ENCODE measurements around the gene SPPL2A.
A peak's percentile ranks its signal among the peaks of the same experiment; 100 is the strongest.
"Not testable (repeated sequence)": the region's sequence is repeated elsewhere in the genome, so short reads cannot be mapped to it uniquely, and the experiment has no call there.

Gene SPPL2A, protein sequence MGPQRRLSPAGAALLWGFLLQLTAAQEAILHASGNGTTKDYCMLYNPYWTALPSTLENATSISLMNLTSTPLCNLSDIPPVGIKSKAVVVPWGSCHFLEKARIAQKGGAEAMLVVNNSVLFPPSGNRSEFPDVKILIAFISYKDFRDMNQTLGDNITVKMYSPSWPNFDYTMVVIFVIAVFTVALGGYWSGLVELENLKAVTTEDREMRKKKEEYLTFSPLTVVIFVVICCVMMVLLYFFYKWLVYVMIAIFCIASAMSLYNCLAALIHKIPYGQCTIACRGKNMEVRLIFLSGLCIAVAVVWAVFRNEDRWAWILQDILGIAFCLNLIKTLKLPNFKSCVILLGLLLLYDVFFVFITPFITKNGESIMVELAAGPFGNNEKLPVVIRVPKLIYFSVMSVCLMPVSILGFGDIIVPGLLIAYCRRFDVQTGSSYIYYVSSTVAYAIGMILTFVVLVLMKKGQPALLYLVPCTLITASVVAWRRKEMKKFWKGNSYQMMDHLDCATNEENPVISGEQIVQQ
- total RNA-seq: 37.6 to 74.1 reads per million in 2 donors

DNA sequence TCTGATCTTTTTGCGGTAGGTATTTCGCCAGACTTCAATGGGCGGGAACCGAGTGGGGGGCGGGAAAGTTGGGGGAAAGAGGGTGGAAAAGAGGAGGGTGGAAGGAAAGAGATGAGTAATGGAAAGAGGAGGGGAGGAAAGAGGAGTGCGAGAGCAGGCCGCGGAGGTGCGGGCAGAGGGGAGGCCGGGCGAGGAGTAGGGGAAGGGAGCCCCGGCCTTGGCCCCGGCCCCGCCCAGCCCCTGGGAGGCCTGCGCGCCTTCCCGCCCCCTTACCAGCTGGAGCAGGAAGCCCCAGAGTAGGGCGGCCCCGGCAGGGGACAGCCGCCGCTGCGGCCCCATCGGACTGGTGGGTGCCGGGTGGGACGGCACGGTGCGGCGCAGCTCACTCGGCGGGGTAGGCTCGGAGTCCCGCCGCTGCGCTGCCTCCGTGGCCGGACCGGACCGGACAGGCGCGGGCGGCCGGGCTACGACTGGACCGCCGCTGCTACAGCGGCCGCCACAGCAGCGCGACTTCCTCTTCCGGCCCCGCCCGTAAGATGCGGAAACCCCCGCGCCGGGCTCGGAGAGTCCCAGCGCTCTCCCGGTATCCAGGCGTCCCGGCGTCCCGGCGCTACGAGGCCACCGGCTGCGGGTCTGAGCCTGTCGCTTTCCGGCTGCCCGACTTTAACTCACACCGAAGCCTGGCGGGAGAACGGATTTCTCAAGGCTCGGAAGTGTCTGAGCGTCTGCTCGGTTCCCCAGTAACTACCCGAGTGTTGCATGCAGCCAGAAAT, at the start of gene SPPL2A:
TSS of gene SPPL2A (minus strand) at position 512 of the 773 bp plus-strand sequence. CDS start at position 339, 173 bp downstream.
- peak; percentile 64 for DNase-seq

DNA sequence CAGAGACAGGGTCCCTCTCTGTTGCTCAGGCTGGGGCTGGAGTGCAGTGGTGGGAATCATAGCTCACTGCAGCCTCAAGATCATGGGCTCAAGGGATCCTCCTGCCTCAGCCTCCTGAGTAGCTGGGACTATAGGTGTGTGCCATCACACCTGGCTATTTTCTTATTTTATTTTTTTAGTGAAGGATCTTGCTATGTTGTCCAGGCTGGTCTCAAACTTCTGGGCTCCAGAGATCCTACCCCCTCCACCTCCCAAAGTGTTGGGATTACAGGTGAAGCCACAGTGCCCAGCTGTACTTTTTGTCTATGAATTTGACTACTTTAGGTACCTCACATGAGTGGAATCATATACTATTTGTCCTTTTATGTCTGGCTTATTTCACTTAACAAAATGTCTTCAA, 49.1 kb upstream of the SPPL2A start:
- no peak for DNase-seq

DNA sequence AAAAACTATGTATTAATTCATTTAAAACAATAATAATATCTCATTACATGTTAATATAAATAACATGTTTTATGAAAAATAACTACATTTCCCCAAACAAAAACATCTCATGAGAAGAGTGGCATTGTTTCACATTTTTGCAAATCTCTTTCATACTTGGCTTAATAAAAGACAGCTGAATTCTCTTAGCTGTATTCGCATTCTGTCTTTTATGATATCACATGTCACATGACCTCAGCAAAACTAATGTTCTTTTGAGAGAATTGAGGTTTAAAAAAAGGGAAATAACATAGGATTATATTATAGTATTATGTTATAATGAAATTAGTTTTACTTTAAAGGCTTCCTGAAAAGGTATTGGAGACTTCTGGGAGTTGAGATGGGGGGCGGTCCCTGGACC, 48.4 kb upstream of the SPPL2A start:
- no peak for DNase-seq

DNA sequence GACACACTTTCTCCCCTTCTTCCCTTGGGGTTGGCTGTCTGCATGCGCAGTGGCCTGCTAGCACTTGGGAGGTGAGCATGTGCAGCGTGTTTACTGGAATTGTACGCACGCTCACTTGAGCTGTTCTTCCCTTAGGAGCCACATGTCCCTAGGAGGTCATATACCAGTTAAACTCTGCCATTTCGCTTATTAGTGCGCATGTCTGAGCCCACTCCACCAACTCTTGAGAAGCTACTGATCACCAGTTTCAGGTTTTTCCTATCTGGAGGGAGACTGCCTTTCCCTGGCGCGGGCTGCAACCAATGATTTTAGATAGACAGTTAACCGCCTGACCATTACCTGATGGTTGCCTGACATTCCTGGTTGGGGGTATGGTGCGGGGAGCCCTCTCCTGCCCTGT, 47.6 kb upstream of the SPPL2A start:
- no peak for DNase-seq

DNA sequence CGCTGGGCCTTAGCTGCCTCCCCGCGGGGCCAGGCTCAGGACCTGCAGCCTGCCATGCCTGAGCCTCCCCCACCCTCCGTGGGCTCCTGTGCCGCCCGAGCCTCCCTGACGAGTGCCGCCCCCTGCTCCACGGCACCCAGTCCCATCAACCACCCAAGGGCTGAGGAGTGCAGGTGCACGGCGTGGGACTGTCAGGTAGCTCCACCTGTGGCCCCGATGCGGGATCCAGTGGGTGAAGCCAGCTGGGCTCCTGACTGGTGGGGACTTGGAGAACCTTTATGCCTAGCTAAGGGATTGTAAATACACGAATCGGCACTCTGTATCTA, 46.6 kb upstream of the SPPL2A start:
- DNase-seq: not testable (repeated sequence)

DNA sequence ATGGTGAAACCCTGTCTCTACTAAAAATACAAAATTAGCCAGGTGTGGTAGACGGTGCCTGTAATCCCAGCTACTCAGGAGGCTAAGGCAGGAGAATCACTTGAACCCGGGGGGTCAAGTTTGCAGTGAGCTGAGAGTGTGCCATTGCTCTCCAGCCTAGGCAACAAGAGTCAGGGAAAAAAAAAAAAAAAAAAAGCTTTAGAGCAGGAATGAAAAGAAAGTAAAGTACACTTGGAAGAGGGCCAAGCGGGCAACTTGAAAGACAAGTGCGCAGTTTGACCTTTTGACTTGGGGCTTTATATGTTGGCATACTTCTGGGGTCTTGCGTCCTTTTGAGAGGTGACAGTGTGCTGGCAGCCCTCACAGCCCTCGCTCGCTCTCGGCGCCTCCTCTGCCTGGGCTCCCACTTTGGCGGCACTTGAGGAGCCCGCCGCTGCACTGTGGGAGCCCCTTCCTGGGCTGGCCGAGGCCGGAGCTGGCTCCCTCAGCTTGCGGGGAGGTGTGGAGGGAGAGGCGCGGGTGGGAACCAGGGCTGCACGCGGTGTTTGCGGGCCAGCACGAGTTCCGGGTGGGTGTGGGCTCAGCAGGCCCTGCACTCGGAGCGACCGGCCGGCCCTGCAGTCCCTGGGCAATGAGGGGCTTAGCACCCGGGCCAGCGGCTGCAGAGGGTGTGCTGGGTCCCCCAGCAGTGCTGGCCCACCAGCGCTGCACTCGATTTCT, 46.1 kb upstream of the SPPL2A start:
- not testable (repeated sequence) for DNase-seq

DNA sequence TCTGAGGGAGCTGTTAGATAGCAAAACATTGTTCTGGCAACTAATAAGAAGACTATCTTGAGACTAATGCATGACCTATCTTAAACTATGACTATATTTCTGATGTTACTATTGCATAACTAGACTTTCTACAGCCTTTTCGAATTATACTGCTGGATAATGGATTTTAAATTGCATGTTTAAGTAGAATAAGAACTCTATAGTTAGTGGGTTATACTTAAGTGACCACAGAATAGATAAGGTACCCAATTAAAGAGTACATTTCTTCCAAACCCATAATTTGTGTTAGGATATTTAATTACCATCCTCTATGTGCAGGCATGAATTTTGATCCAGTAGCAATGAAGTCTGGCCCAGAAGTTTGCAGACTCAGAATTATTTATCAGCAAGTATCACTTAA, 44.6 kb upstream of the SPPL2A start:
- DNase-seq: no peak

DNA sequence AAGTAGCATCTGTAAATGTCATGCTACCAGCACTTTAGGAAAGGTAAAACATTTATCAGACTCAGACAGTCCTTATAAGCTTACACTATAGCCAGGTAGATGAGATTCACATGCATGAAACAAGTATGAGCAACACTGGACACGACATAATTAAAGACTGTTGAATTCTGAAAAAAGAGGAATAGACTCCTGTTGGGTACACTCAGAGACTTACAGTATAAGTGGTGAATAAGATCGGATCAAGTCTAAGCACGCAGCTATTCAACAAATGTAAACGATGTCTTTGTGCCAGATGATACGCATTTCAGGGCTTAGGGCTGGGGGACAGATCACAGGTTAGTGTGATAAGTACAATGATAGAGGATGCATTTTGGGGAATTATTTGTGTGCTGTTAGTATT, 43.2 kb upstream of the SPPL2A start:
- DNase-seq: no peak

DNA sequence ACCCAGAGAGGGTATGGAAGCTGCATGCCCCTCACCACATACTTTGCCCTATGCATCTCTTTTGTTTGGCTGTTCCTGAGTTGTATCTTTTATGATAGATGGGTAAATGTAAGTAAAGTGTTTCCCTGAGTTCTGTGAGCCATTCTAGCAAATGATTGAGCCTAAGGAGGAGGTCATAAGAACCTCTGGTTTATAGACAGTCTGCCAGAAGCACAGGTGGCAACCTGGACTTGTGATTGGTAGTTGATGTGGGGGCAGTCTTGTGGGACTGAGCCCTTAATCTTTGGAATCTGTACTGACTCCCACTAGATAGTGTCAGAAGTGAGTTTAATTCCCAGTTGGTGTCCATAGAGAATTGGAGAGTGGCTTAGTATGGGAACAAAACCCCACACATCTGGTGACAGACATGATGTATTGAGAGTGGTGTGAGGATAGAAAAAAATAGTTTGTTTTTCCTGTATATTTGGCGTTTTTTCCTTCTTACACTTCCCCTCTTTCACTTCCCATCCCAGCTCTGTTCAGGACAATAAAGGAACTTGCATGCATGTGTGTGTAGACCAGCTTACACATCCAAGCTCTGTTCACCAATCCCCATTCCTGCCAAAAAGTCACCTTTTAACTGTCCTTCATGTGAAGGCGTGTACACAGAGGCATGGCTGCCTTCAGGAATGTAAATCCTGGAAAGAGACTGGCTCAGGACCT, 38.1 kb upstream of the SPPL2A start:
- DNase-seq: no peak

DNA sequence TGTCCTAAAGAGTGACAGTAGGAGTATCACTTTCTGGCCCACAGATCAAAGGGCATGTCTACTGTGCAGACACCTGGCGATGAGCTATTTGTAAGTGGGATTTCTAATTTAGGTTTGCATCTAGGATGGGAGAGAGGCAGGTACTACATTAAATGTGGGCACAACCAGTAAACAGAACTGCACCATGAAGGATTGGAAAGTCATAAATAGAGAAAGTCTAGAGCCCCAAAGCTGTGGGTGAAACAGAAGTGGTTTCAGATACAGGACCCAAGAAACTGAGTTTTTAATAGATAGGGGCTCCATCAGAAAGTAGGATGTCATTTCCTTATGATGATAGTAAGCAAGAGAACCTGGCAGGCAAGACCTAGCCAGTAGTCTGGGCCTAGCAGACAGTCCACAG, 35.2 kb upstream of the SPPL2A start:
- no peak for DNase-seq

DNA sequence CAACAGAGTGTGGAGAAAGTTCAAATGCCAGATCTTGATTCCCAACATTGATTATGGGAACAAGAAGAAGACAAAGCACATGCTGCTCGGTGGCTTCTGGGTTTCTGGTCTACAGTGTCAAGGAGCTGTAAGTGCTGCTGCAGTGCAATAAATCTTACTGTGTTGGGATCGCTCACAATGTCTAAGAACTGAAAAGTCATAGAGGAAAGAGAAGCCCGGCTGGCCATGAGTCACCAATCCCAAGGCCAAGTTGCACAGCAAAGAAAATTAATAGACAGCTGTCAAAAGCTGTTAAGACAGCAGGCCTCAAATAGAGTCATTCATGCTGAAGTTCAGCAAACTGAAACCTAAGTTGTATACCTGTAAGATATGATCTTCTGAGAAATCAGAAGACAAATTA, 33.2 kb upstream of the SPPL2A start:
- no peak for DNase-seq

DNA sequence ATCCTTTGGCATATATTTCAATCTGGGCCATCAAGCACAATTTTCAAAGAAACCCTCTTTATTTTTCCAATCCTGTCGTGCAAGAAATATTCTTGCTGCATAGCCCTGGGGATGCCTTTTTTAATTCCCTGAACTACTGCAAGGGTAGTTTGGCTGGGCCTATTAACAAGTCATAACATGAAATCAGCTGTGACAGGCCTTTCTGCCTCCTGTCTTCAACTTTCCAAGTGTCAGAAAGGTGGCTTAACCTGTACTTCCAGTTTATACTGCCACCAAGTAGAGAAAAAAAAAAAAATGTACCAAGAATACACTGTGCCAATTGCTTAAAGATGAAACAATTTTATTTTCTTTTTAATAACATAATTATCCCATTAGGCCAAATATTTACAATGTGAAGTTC, 32.4 kb upstream of the SPPL2A start:
- DNase-seq: no peak

DNA sequence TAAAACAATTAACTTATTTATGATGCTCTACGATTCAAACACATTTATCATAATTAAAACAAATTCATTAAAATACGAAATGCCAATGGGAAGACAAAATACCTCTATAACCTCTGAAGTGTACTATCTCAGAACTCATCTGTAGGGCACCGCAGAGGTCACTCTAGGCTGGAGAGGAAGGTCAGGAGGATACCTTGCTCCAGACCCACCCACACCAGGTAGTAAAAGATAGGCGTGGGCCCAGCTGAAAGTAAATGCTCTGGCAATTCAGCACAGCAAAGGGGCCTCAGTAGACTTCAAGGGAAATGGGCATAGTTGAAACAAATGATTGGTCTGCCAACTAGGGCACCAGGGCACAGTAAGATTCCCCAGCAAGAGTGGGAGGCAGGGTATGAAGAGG, 26.0 kb upstream of the SPPL2A start:
- no peak for DNase-seq

DNA sequence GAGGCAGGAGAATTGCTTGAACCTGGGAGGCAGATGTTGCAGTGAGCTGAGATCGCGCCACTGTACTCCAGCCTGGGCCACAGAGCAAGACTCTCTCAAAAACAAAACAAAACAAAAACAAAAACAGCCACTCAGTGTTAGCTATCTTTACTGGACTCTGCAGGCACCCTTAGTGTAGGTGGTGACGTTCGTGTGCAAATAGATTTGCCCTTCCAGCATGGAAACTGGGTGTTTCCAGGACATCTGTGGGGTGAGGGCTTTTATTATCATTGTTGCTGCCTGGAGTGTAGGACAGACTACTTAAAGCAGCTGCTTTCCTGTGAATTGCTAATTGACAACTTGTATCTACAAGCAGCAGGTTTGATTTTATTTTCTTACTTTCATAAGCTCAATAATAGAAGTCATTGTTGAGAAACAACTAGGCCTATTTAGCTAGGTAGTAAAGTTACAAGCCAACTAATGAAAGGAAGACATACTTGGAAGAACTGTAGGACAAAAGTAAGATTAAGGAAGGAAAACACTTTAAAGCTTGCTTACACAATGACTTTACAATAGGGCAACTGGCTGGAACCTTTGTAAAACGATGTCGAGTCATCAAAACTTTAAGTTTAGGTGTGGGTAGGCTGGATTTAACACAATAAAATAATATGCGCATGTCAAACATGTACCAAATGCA, 25.4 kb upstream of the SPPL2A start:
- DNase-seq: no peak

DNA sequence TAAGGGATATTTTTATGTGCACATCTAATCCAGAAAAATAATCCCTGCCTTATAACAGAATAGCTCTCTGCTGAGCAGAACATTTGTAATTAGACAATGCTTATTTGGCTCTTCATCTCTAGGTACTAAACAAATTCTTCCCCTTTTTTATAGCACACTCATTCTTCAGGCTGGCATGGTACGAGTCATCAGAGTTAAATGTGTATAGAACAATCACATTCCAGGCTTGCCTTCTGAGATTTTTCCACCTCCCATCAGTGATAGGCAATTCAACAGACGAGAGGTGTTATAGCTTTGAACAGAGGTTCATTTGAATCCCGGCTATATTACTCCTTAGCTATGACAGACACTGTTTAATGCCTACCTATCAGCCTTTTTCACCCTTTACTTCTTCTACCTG, 21.4 kb upstream of the SPPL2A start:
- DNase-seq: no peak

DNA sequence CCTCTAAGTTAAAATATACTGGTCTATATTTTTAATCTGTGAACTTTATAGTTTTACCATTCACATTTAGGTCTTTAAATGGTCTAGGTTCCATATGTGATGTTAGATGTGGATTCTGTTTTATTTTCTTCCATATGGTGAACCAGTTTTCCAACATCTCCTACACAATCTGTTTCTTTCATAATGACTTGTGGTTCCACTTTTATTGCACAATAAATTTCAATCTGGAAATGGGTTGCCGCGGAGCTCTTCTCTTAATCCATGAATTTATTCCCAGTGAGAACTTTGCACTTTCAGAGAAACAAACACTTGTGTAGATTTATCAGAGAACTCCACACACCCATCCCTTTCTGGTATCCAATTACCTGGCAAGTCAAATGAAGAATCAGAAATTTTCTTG, 20.9 kb upstream of the SPPL2A start:
- no peak for DNase-seq

DNA sequence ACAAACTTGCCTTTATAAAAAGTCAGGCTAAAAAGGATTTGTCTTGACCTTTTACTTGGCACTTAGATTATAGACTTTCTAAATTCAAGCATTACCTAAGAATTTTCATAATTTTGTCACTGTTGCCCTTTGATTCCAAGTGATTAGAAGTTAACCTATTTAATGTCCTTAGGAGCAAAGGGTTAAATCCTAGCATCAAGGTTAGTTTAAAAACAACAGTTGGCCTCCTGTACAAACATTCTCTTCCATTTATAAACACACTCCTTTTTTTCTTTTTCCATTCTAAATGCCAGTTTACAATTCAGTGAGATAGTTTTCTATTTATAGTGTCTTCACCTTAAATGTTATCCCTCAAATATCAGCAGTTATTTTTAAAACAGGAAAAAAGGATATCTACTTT, 18.4 kb upstream of the SPPL2A start:
- DNase-seq: no peak

DNA sequence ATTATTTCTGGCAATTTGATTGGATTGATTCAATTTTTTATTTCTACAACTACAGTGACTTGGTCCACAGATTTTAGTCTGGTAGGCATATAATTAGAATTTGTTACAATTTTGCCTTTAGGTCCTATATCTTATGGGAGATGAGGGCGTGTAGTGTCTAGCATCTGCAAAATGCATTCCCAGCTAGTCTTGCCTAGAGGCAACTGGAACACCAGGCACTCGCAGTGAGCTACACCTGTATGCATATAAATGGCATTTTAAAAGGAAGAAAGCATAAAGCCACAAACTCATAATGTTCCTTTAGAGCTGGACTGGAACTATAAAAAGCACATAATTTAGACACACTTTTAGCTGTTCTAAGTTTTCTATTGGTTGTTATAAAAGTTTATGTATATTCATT, 17.9 kb upstream of the SPPL2A start:
- DNase-seq: no peak

DNA sequence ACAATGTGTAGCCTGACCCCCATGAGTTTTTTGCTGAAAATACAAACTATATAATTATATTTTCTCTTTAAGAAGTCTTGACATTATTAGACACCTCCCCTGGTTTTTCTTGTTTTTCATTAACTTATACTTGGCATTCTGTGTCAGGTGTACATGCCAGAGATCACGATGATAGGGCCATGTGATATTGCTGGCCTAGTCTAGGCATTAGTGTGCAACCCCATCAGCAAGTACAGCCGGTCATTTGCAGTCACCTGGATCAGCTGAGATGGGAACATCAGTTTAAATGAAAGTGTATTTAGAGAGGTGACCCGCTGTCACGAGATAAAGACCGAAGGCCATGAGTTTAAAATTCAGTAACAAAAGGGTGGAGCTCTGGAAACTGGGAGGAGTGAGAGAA, 12.6 kb upstream of the SPPL2A start:
- DNase-seq: no peak

DNA sequence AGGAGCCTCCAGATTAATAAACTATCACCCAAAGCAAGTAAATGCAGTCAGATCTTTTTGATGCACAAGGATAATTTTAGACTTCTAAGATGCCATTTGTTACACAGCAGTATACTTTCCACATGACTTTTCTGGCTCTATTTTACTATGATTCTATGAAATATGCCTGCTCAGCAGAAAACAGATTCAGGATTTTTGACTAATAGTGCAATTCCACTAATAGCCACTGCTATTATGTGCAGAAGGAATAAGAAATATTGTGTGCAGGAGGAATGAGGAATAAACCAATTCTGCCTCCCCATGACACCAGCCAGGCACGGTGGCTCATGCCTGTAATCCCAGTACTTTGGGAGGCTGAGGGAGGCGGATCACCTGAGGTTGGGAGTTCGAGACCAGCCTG, 11.5 kb upstream of the SPPL2A start:
- DNase-seq: no peak

DNA sequence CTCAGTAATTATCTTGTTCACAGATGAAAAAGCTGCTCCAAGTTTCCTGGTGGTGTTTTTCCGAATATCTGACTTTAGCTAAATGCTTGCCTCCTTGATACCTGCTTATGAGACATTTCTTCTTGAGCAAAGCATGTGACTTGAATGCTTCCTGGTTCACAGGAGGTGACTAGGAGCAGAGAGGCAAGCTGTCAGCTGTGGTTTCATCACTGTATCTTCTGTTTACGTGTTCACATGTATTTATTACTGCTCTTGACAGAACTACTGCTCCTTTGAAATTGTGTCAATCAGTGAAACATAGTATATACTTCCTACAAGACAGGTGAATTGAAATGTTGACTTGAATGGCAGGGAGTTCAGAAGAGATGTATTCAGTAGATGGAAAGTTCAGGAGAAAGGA, 8.9 kb upstream of the SPPL2A start:
- no peak for DNase-seq

DNA sequence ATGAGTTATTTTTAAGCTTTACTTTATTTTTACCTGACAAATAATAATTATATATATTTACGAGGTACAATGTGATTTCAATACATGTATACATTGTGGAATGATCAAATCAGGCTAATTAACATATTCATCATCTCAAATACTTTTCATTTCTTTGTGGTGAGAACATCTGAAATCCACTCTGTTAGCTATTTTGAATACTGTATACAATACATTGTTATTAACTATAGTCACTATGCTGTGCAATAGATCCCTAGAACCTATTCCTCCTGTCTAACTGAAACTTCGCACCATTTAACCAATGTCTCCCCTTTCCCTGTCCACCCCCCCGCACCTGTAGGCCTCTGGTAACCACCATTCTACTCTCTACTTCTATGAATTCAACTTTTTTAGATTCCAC, 7.9 kb upstream of the SPPL2A start:
- no peak for DNase-seq

All from T-helper 9 cell (primary cell).